ENCODE results near the gene KCNE3. TPM values are rescaled to one million over a fixed set of nuclear protein-coding genes. Genes with fewer than 3 reads are reported as not detected.

The KCNE3 gene
- total and polyA plus RNA-seq, 2 experiments from 2014 or later = 0.11 to 0.38 TPM

GRCh38 chr11:74453373-74453975, 13.9 kb downstream of the KCNE3 start:
- Histone ChIP-seq H3K4me1 (ENCODE audit: insufficient read depth) (0 out of 2 replicates have a peak, but pooled peaks cover 5% of the 10 kb centered on the region), H3K9ac (no peak overlapping the region), H2AFZ (no peak overlapping the region), H3F3A (ENCODE audit: insufficient read depth) (no peaks in the 10 kb centered on the region), H3K4me3 (no peak overlapping the region), H3K9me2 (ENCODE audit: insufficient read depth) (no peaks in the 10 kb centered on the region), H3K9me3 (ENCODE audit: low read depth) (no peaks in the 10 kb centered on the region), H3K27ac (no peak overlapping the region), H3K79me2 (ENCODE audit: insufficient read depth) (no peaks in the 10 kb centered on the region), H3K27me3 (replicated peaks; ENCODE audit: insufficient read depth) (no peaks in the 10 kb centered on the region), H3K36me3 (ENCODE audit: low read depth) (no peaks in the 10 kb centered on the region), H3K4me2 (ENCODE audit: unreplicated experiment) (no peak overlapping the region), H4K20me1 (ENCODE audit: insufficient read depth) (no peaks in the 10 kb centered on the region)
- DNase-seq = peak; percentile 74
- no peak for TF ChIP-seq EZH2 (IDR thresholded peaks at IDR 0.05; ENCODE audit: insufficient read depth, poor library complexity, severe bottlenecking)
- TF ChIP-seq EZH2phosphoT487 (IDR thresholded peaks at IDR 0.05; ENCODE audit: insufficient read depth, low read depth) = no peak
- WGBS, 2 experiments (ENCODE audit: low coverage in 1 of 2, low lambda C conversion rate in 2 of 2, missing lambda C conversion rate in 2 of 2) = 30 to 34% methylated on average over 10 of the region's 10 CpGs
- in situ Hi-C loops (cut with MboI) = loop anchor here (5.0 to 10.0 kb wide), 2 partner anchors 119 to 261 kb away; no protein-coding TSS in a partner anchor

DNA sequence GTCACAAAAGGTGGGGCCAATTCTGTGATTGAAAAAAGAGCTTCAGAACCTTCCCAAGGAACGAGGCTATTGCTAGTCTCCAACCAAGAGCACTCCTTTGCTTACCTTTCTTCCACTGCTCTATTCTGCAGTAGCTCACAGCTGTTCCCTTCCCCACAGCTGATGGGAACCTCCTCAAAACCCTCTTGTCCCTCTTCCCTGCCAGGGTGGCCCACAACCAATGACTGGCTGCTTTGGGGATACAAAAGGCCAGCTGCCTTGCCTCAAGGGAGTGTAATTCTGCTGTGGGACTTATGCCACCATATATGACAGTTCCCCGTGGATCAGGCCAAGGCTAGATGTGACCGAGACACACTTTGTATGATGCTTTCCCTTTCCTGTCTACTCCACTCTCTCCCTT, 15.0 kb downstream of the KCNE3 start:
- TF ChIP-seq EZH2 (IDR thresholded peaks at IDR 0.05; ENCODE audit: insufficient read depth, poor library complexity, severe bottlenecking) (no peak), EZH2phosphoT487 (IDR thresholded peaks at IDR 0.05; ENCODE audit: insufficient read depth, low read depth) (no peak)
- H3K4me3 ChIP-seq = no peak overlapping the region
- H4K20me1 ChIP-seq (ENCODE audit: insufficient read depth) = no peaks in the 10 kb centered on the region
- H3K9me3 ChIP-seq (ENCODE audit: low read depth) = no peaks in the 10 kb centered on the region
- WGBS, 2 experiments (ENCODE audit: low coverage in 1 of 2, low lambda C conversion rate in 2 of 2, missing lambda C conversion rate in 2 of 2) = 37 to 41% methylated on average over 3 of the region's 3 CpGs
- in situ Hi-C loops (cut with MboI) = loop anchor here (5.0 to 10.0 kb wide), 2 partner anchors 120 to 262 kb away; no protein-coding TSS in a partner anchor
- H3K4me1 ChIP-seq (ENCODE audit: insufficient read depth) = 0 out of 2 replicates have a peak, but pooled peaks cover 5% of the 10 kb centered on the region
- no peak overlapping the region for H3K9ac ChIP-seq
- H3K9me2 ChIP-seq (ENCODE audit: insufficient read depth) = no peaks in the 10 kb centered on the region
- no peaks in the 10 kb centered on the region for H3K36me3 ChIP-seq (ENCODE audit: low read depth)
- no peaks in the 10 kb centered on the region for H3K27me3 ChIP-seq (replicated peaks; ENCODE audit: insufficient read depth)
- no peak for DNase-seq
- H3K4me2 ChIP-seq (ENCODE audit: unreplicated experiment) = no peak overlapping the region
- no peak overlapping the region for H3K27ac ChIP-seq
- no peak overlapping the region for H2AFZ ChIP-seq
- no peaks in the 10 kb centered on the region for H3K79me2 ChIP-seq (ENCODE audit: insufficient read depth)
- no peaks in the 10 kb centered on the region for H3F3A ChIP-seq (ENCODE audit: insufficient read depth)

DNA sequence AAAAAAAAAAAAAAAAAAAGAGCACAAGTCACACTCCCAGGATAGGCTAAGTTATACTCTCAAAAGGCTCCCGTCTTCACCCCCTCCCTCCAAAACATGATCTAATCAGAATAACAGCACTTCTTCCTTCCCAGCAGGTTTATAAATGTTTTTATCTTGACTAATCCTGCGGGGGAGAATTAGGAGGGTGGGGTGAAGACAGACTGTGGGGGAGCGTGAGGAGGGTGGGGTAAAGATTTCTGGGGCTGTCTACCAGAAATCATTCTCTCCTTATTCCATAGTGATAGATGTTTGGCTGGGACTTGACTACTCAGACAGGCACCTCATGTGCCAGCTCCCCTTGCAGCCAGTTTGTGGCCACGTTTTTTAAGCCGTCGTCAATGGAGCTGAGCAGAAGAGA, 17.0 kb downstream of the KCNE3 start:
- H3K79me2 ChIP-seq (ENCODE audit: insufficient read depth) = no peaks in the 10 kb centered on the region
- in situ Hi-C loops (cut with MboI) = loop anchor here (5.0 to 10.0 kb wide), 2 partner anchors 122 to 264 kb away; no protein-coding TSS in a partner anchor

DNA sequence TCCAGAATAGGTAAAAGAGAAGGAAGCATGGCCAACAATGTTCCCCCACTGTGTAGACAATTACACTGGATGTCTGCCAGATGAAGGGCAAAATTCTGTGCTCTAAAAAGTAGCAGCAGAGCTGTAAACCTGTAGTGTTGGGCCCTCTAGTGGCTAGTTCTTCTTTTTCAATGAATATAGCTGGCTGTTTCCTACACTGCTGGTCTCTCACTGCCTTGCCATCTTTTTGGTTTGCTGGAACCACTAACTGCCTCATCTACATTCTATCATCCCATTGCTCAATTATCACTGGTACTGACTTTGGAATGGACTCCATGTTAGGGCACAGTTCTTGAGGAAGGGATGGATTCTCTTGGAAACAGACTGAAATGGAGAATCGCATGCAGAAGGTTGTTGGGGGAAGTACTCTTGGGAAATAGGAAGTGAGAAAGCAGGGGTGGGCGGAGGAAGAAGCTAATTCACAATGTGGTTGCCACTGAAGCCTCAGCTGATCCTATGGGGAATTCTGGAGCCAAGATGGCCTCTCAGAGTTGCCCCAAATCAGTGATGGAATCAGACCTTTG, 17.9 kb downstream of the KCNE3 start:
- Histone ChIP-seq H4K20me1 (ENCODE audit: insufficient read depth) (no peaks in the 10 kb centered on the region), H3K36me3 (ENCODE audit: low read depth) (no peaks in the 10 kb centered on the region), H3K79me2 (ENCODE audit: insufficient read depth) (no peaks in the 10 kb centered on the region), H3K9me2 (ENCODE audit: insufficient read depth) (no peaks in the 10 kb centered on the region), H3F3A (ENCODE audit: insufficient read depth) (no peaks in the 10 kb centered on the region), H3K27ac (no peak overlapping the region; the same call in 1 of the 2 replicates), H3K27me3 (replicated peaks; ENCODE audit: insufficient read depth) (no peaks in the 10 kb centered on the region), H3K9me3 (ENCODE audit: low read depth) (no peaks in the 10 kb centered on the region), H3K4me1 (ENCODE audit: insufficient read depth) (0 out of 2 replicates have a peak, but pooled peaks cover 5% of the 10 kb centered on the region), H3K4me3 (no peak overlapping the region), H2AFZ (peak overlapping the region; percentile 88), H3K4me2 (ENCODE audit: unreplicated experiment) (peak overlapping the region; percentile 33), H3K9ac (no peak overlapping the region)
- TF ChIP-seq EZH2 (IDR thresholded peaks at IDR 0.05; ENCODE audit: insufficient read depth, poor library complexity, severe bottlenecking) (no peak), EZH2phosphoT487 (IDR thresholded peaks at IDR 0.05; ENCODE audit: insufficient read depth, low read depth) (no peak)
- 43% methylated on average over 2 of the region's 2 CpGs for WGBS, 2 experiments (ENCODE audit: low coverage in 1 of 2, low lambda C conversion rate in 2 of 2, missing lambda C conversion rate in 2 of 2)
- DNase-seq = peak; percentile 92
- in situ Hi-C loops (cut with MboI) = loop anchor here (5.0 kb wide), 1 partner anchor 197 kb away; no protein-coding TSS in a partner anchor

More for the DNA sequence above, 17.0 kb downstream of the KCNE3 start:
- H3K9me3 ChIP-seq (ENCODE audit: low read depth) = no peaks in the 10 kb centered on the region
- H3K27ac ChIP-seq = no peak overlapping the region
- TF ChIP-seq EZH2phosphoT487 (IDR thresholded peaks at IDR 0.05; ENCODE audit: insufficient read depth, low read depth) (no peak), EZH2 (IDR thresholded peaks at IDR 0.05; ENCODE audit: insufficient read depth, poor library complexity, severe bottlenecking) (no peak)
- no peak overlapping the region for H3K9ac ChIP-seq
- DNase-seq = no peak
- 89 to 100% methylated on average over 6 of the region's 6 CpGs for WGBS, 2 experiments (ENCODE audit: low coverage in 1 of 2, low lambda C conversion rate in 2 of 2, missing lambda C conversion rate in 2 of 2)
- H3K4me1 ChIP-seq (ENCODE audit: insufficient read depth) = 0 out of 2 replicates have a peak, but pooled peaks cover 5% of the 10 kb centered on the region
- no peaks in the 10 kb centered on the region for H3F3A ChIP-seq (ENCODE audit: insufficient read depth)
- no peaks in the 10 kb centered on the region for H3K36me3 ChIP-seq (ENCODE audit: low read depth)
- peak overlapping the region; percentile 88; the same call in 1 of the 2 replicates for H2AFZ ChIP-seq
- H3K4me3 ChIP-seq = no peak overlapping the region
- H3K27me3 ChIP-seq (replicated peaks; ENCODE audit: insufficient read depth) = no peaks in the 10 kb centered on the region
- no peaks in the 10 kb centered on the region for H4K20me1 ChIP-seq (ENCODE audit: insufficient read depth)
- no peaks in the 10 kb centered on the region for H3K9me2 ChIP-seq (ENCODE audit: insufficient read depth)
- H3K4me2 ChIP-seq (ENCODE audit: unreplicated experiment) = no peak overlapping the region
